ENCODE results near the gene CPSF2. TPM values are rescaled to one million over a fixed set of nuclear protein-coding genes. Genes with fewer than 3 reads are reported as not detected.

Gene CPSF2
- total RNA-seq, 2 experiments from 2014 or later: 12.4 to 12.9 TPM

- Mint-ChIP-seq H3K4me1 (ENCODE audit: low read depth) (no peaks in the 10 kb centered on the region), H3K9me3 (peaks cover 7% of the 10 kb centered on the region), H3K27ac (no peak overlapping the region)
Observed at GRCh38 chr14:92161521-92161920, 39.8 kb downstream of the CPSF2 start.

DNA sequence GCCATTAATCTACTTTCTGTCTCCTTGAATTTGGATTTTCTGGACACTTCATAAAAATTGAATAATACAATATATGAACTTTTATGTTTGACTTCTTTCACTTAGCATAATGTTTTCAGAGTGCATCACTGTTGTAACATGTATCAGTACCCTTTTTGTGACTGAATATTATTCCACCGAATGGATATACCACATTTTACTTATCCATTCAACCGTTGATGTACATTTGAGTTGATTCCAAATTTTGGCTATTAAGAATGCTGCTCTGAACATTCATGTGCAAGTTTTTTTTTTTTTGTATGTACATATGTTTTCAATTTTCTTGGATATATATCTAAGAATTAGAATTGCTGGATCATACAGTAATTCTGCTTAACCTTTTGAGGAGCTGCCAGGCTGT lies 43.2 kb downstream of the CPSF2 start:
- POLR2A ChIA-PET: no interaction called here
- CTCF ChIA-PET: no interaction called here
- Histone ChIP-seq H3K27ac (ENCODE audit: low read depth in 1 of 2, low read length in 2 of 2) (no peak overlapping the region), H3K4me3 (ENCODE audit: low read length) (no peak overlapping the region), H3K4me1 (ENCODE audit: insufficient read depth, low read length) (no peaks in the 10 kb centered on the region), H3K36me3 (ENCODE audit: insufficient read depth, low read length) (peaks cover 44% of the 10 kb centered on the region), H3K9me3 (ENCODE audit: control insufficient read depth in 1 of 2, insufficient read depth in 1 of 2, low read length in 2 of 2) (peaks cover 0 to 9% of the 10 kb centered on the region in 2 experiments), H3K27me3 (ENCODE audit: control insufficient read depth in 1 of 2, insufficient read depth in 2 of 2, low read length in 2 of 2) (no peaks in the 10 kb centered on the region)
- Mint-ChIP-seq H3K27ac (no peak overlapping the region), H3K4me1 (ENCODE audit: low read depth) (no peaks in the 10 kb centered on the region), H3K27me3 (no peaks in the 10 kb centered on the region), H3K36me3 (ENCODE audit: low read depth) (peaks cover 77% of the 10 kb centered on the region), H3K4me3 (no peak overlapping the region), H3K9me3 (peaks cover 7% of the 10 kb centered on the region)
- no peak for ATAC-seq (ENCODE audit: poor library complexity)
- no peak for TF ChIP-seq CTCF (IDR thresholded peaks at IDR 0.05)
- no peak for DNase-seq
- intact Hi-C loops (cut with DNase I, micrococcal nuclease): no loop called here

More at GRCh38 chr14:92161521-92161920, 39.8 kb downstream of the CPSF2 start:
- POLR2A ChIA-PET: no interaction called here
- Histone ChIP-seq H3K4me1 (ENCODE audit: insufficient read depth, low read length) (no peaks in the 10 kb centered on the region), H3K27ac (ENCODE audit: low read depth in 1 of 2, low read length in 2 of 2) (no peak overlapping the region), H3K36me3 (ENCODE audit: insufficient read depth, low read length) (peaks cover 72% of the 10 kb centered on the region), H3K27me3 (ENCODE audit: control insufficient read depth in 1 of 2, insufficient read depth in 2 of 2, low read length in 2 of 2) (no peaks in the 10 kb centered on the region), H3K9me3 (ENCODE audit: control insufficient read depth in 1 of 2, insufficient read depth in 1 of 2, low read length in 2 of 2) (peaks cover 0 to 9% of the 10 kb centered on the region in 2 experiments), H3K4me3 (ENCODE audit: low read length) (no peak overlapping the region)
- CTCF ChIA-PET: no interaction called here
- no peak for DNase-seq
- intact Hi-C loops (cut with DNase I, micrococcal nuclease): no loop called here
- no peak for TF ChIP-seq CTCF (IDR thresholded peaks at IDR 0.05)
- ATAC-seq (ENCODE audit: poor library complexity): no peak
- no peaks in the 10 kb centered on the region for H3K27me3 Mint-ChIP-seq
- H3K36me3 Mint-ChIP-seq (ENCODE audit: low read depth): peaks cover 88% of the 10 kb centered on the region
- H3K4me3 Mint-ChIP-seq: no peak overlapping the region

DNA sequence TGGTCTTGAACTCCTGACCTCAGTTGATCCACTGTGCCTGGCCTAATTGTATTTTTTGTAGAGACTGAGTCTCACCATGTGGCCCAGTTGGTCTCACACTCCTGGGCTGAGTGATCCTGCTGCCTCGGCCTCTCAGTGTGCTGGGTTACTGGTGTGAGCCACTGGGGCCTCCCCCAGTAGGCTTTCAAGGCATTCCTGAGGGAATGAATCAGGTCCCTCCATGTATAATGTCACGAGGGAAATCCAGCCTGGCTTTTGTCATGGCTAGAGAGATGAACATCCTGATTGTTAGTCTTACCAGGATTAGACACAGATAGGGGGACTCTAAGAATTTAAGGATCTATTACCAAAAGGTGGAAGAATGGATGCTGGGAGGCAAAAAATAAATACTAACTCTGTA lies 51.9 kb downstream of the CPSF2 start:
- ATAC-seq (ENCODE audit: poor library complexity) (no peak), DNase-seq (no peak)
- POLR2A ChIA-PET: no interaction called here
- H3K27ac ChIP-seq (ENCODE audit: low read depth in 1 of 2, low read length in 2 of 2): no peak overlapping the region
- Mint-ChIP-seq H3K27me3 (no peaks in the 10 kb centered on the region), H3K4me3 (no peak overlapping the region), H3K36me3 (ENCODE audit: low read depth) (peaks cover 11% of the 10 kb centered on the region), H3K9me3 (no peaks in the 10 kb centered on the region), H3K27ac (no peak overlapping the region), H3K4me1 (ENCODE audit: low read depth) (no peaks in the 10 kb centered on the region)
- peaks cover 0 to 2% of the 10 kb centered on the region in 2 experiments for H3K9me3 ChIP-seq (ENCODE audit: control insufficient read depth in 1 of 2, insufficient read depth in 1 of 2, low read length in 2 of 2)
- intact Hi-C loops (cut with DNase I, micrococcal nuclease): no loop called here
- H3K4me1 ChIP-seq (ENCODE audit: insufficient read depth, low read length): no peaks in the 10 kb centered on the region
- CTCF ChIA-PET: no interaction called here
- no peak overlapping the region for H3K4me3 ChIP-seq (ENCODE audit: low read length)
- H3K27me3 ChIP-seq (ENCODE audit: control insufficient read depth in 1 of 2, insufficient read depth in 2 of 2, low read length in 2 of 2): no peaks in the 10 kb centered on the region
- no peaks in the 10 kb centered on the region for H3K36me3 ChIP-seq (ENCODE audit: insufficient read depth, low read length)
- no peak for TF ChIP-seq CTCF (IDR thresholded peaks at IDR 0.05)
